ENCODE measurements around the gene CAPN3. TPM values are rescaled to one million over a fixed set of nuclear protein-coding genes. Genes with fewer than 3 reads are reported as not detected.

CAPN3 gene
- polyA plus RNA-seq, 4 donors = 7.5 to 29.4 (median 22.5) TPM

GRCh38 chr15:42355291-42355690, 4.0 kb upstream of the CAPN3 start:
- DNase-seq (ENCODE audit: low read depth in 4 of 4, low spot score in 3 of 4) = no peak

GRCh38 chr15:42356851-42357250, 2.5 kb upstream of the CAPN3 start:
- DNase-seq (ENCODE audit: low read depth in 4 of 4, low spot score in 3 of 4) = no peak

GRCh38 chr15:42358141-42358540, 1.2 kb upstream of the CAPN3 start:
- no peak for DNase-seq (ENCODE audit: low read depth in 4 of 4, low spot score in 3 of 4)

GRCh38 chr15:42359985-42360384, 684 bp downstream of the CAPN3 start:
- no peak for DNase-seq (ENCODE audit: low read depth in 4 of 4, low spot score in 3 of 4)

- DNase-seq (ENCODE audit: low read depth in 4 of 4, low spot score in 3 of 4) = no peak
Measured at GRCh38 chr15:42360535-42361112, 1.3 kb downstream of the CAPN3 start.

GRCh38 chr15:42363487-42363886, 4.2 kb downstream of the CAPN3 start:
- DNase-seq (ENCODE audit: low read depth in 4 of 4, low spot score in 3 of 4) = no peak

GRCh38 chr15:42363942-42364341, 4.6 kb downstream of the CAPN3 start:
- DNase-seq (ENCODE audit: low read depth in 4 of 4, low spot score in 3 of 4) = no peak

- no peak for DNase-seq (ENCODE audit: low read depth in 4 of 4, low spot score in 3 of 4)
Measured at GRCh38 chr15:42364529-42364928, 5.2 kb downstream of the CAPN3 start.

GRCh38 chr15:42365921-42366550, 6.7 kb downstream of the CAPN3 start:
- no peak for DNase-seq (ENCODE audit: low read depth in 4 of 4, low spot score in 3 of 4)

- no peak for DNase-seq (ENCODE audit: low read depth in 4 of 4, low spot score in 3 of 4)
Measured at GRCh38 chr15:42367041-42367440, 7.7 kb downstream of the CAPN3 start.

GRCh38 chr15:42368096-42368495, 8.8 kb downstream of the CAPN3 start:
- DNase-seq (ENCODE audit: low read depth in 4 of 4, low spot score in 3 of 4) = no peak

GRCh38 chr15:42371096-42371495, 11.8 kb downstream of the CAPN3 start:
- no peak for DNase-seq (ENCODE audit: low read depth in 4 of 4, low spot score in 3 of 4)

- DNase-seq (ENCODE audit: low read depth in 4 of 4, low spot score in 3 of 4) = no peak
Measured at GRCh38 chr15:42373274-42373673, 14.0 kb downstream of the CAPN3 start.

- no peak for DNase-seq (ENCODE audit: low read depth in 4 of 4, low spot score in 3 of 4)
Measured at GRCh38 chr15:42373936-42374335, 14.6 kb downstream of the CAPN3 start.

GRCh38 chr15:42374810-42375209, 15.5 kb downstream of the CAPN3 start:
- no peak for DNase-seq (ENCODE audit: low read depth in 4 of 4, low spot score in 3 of 4)

- no peak for DNase-seq (ENCODE audit: low read depth in 4 of 4, low spot score in 3 of 4)
Measured at GRCh38 chr15:42375252-42375651, 16.0 kb downstream of the CAPN3 start.

GRCh38 chr15:42375941-42376340, 16.6 kb downstream of the CAPN3 start:
- DNase-seq (ENCODE audit: low read depth in 4 of 4, low spot score in 3 of 4) = no peak

GRCh38 chr15:42378011-42378410, 18.7 kb downstream of the CAPN3 start:
- no peak for DNase-seq (ENCODE audit: low read depth in 4 of 4, low spot score in 3 of 4)

GRCh38 chr15:42384597-42384996, 25.3 kb downstream of the CAPN3 start:
- DNase-seq (ENCODE audit: low read depth in 4 of 4, low spot score in 3 of 4) = no peak

GRCh38 chr15:42385206-42385979, 26.1 kb downstream of the CAPN3 start:
- DNase-seq (ENCODE audit: low read depth in 4 of 4, low spot score in 3 of 4) = no peak

GRCh38 chr15:42385980-42386700, 26.8 kb downstream of the CAPN3 start:
- DNase-seq (ENCODE audit: low read depth in 4 of 4, low spot score in 3 of 4) = no peak
